Measurements from ENCODE around the gene FLT4. TPM values are rescaled to one million over a fixed set of nuclear protein-coding genes. Genes with fewer than 3 reads are reported as not detected.

Gene FLT4
- polyA plus RNA-seq, 3 donors, result not detected

GRCh38 chr5:180604271-180604670, 45.1 kb downstream of the FLT4 start:
- Histone ChIP-seq H3K4me1 (ENCODE audit: control insufficient read depth in 1 of 2, insufficient read depth in 2 of 2, low read length in 2 of 2) (no peaks in the 10 kb centered on the region), H3K27ac (ENCODE audit: low read depth in 1 of 2, low read length in 2 of 2) (no peak overlapping the region), H4K20me1 (ENCODE audit: insufficient read depth, low read length) (no peaks in the 10 kb centered on the region), H3K27me3 (ENCODE audit: control insufficient read depth in 2 of 2, insufficient read depth in 2 of 2, low read length in 2 of 2) (no peaks in the 10 kb centered on the region), H3K9ac (ENCODE audit: insufficient read depth, low read length, poor library complexity, severe bottlenecking) (no peak overlapping the region), H3K36me3 (replicated peaks in 1 of 2; ENCODE audit: control insufficient read depth in 1 of 2, insufficient read depth in 2 of 2, low read length in 2 of 2) (no peaks in the 10 kb centered on the region), H3K9me3 (replicated peaks in 1 of 2; ENCODE audit: control insufficient read depth in 1 of 2, insufficient read depth in 1 of 2, low read length in 2 of 2) (no peaks in the 10 kb centered on the region), H2AFZ (ENCODE audit: insufficient read depth, low read depth, low read length, poor library complexity, severe bottlenecking) (no peak overlapping the region), H3K79me2 (ENCODE audit: insufficient read depth, low read length) (no peaks in the 10 kb centered on the region), H3K4me2 (replicated peaks; ENCODE audit: extremely low read depth, low read length, poor library complexity, severe bottlenecking) (no peak overlapping the region), H3K4me3 (replicated peaks in 1 of 3; ENCODE audit: low read depth in 2 of 3, low read length in 3 of 3) (no peak overlapping the region)
- no peak overlapping the region for H3K27ac Mint-ChIP-seq
- H3K4me1 Mint-ChIP-seq, result no peaks in the 10 kb centered on the region
- intact Hi-C loops (cut with micrococcal nuclease), result no loop called here
- peaks cover 2 to 4% (median 3%) of the 10 kb centered on the region in 3 donors for H3K27me3 Mint-ChIP-seq (ENCODE audit: low read depth in 3 of 3)
- H3K36me3 Mint-ChIP-seq, result no peaks in the 10 kb centered on the region
- DNase-seq, result no peak
- WGBS (ENCODE audit: insufficient coverage), result 98% methylated on average over 9 of the region's 13 CpGs
- no peaks in the 10 kb centered on the region for H3K9me3 Mint-ChIP-seq
- TF ChIP-seq CTCF (IDR thresholded peaks at IDR 0.05), result no peak
- H3K4me3 Mint-ChIP-seq, result no peak overlapping the region

- no peak overlapping the region for H3K4me3 ChIP-seq (replicated peaks in 1 of 3; ENCODE audit: low read depth in 2 of 3, low read length in 3 of 3)
- TF ChIP-seq CTCF (IDR thresholded peaks at IDR 0.05), result no peak
- Mint-ChIP-seq H3K9me3 (peaks cover 0 to 2% (median 0%) of the 10 kb centered on the region in 7 donors), H3K27ac (no peak overlapping the region), H3K36me3 (no peaks in the 10 kb centered on the region), H3K4me3 (no peak overlapping the region), H3K27me3 (ENCODE audit: low read depth in 3 of 3) (peaks cover 2 to 4% (median 3%) of the 10 kb centered on the region in 3 donors), H3K4me1 (no peaks in the 10 kb centered on the region)
- no peaks in the 10 kb centered on the region for H3K9me3 ChIP-seq (replicated peaks in 1 of 2; ENCODE audit: control insufficient read depth in 1 of 2, insufficient read depth in 1 of 2, low read length in 2 of 2)
- H4K20me1 ChIP-seq (ENCODE audit: insufficient read depth, low read length), result no peaks in the 10 kb centered on the region
- intact Hi-C loops (cut with micrococcal nuclease), result no loop called here
- H3K4me1 ChIP-seq (ENCODE audit: control insufficient read depth in 1 of 2, insufficient read depth in 2 of 2, low read length in 2 of 2), result no peaks in the 10 kb centered on the region
- H3K36me3 ChIP-seq (replicated peaks in 1 of 2; ENCODE audit: control insufficient read depth in 1 of 2, insufficient read depth in 2 of 2, low read length in 2 of 2), result no peaks in the 10 kb centered on the region
- no peaks in the 10 kb centered on the region for H3K79me2 ChIP-seq (ENCODE audit: insufficient read depth, low read length)
- H3K27me3 ChIP-seq (ENCODE audit: control insufficient read depth in 2 of 2, insufficient read depth in 2 of 2, low read length in 2 of 2), result no peaks in the 10 kb centered on the region
- no peak for DNase-seq
- no peak overlapping the region for H3K4me2 ChIP-seq (replicated peaks; ENCODE audit: extremely low read depth, low read length, poor library complexity, severe bottlenecking)
- no peak overlapping the region for H3K9ac ChIP-seq (ENCODE audit: insufficient read depth, low read length, poor library complexity, severe bottlenecking)
- H3K27ac ChIP-seq (ENCODE audit: low read depth in 1 of 2, low read length in 2 of 2), result no peak overlapping the region
- 93% methylated on average over 17 of the region's 19 CpGs for WGBS (ENCODE audit: insufficient coverage)
- no peak overlapping the region for H2AFZ ChIP-seq (ENCODE audit: insufficient read depth, low read depth, low read length, poor library complexity, severe bottlenecking)
Measured at GRCh38 chr5:180603076-180603594, 46.3 kb downstream of the FLT4 start.

Measured in CD14-positive monocyte (primary cell).